ENCODE results near the gene DTX1.

GRCh38 chr12:113118142-113118541 is 61.6 kb downstream of the DTX1 start:
- TF ChIP-seq ZNF274 (IDR thresholded peaks at IDR 0.05; ENCODE audit: low read depth, low read length), result no peak
- TF ChIP-seq SUZ12 (IDR thresholded peaks at IDR 0.05; ENCODE audit: extremely low read depth, insufficient read depth, insufficient read length), result no peak

Data from NT2/D1 (cell line).